Spinal cord (tissue), 10 donors: Measurements from ENCODE around the gene TMEM190. TPM values are rescaled to one million over a fixed set of nuclear protein-coding genes. Genes with fewer than 3 reads are reported as not detected.
"Not testable (repeated sequence)": the region's sequence is repeated elsewhere in the genome, so short reads cannot be mapped to it uniquely, and the experiment has no call there.

Experiments
- DNase-seq, 6 donors: peaks; one replicate each; pipeline versions ENCODE4 v3.0.0 to v3.0.0-alpha.2; 2013 to 2015; ENCODE audit warnings: low spot score in 6 of 6, low read depth in 4 of 6
- H3K27ac ChIP-seq: one replicate; pipeline ENCODE4 v1.5.1; 2013; ENCODE audit warnings: low read depth, low read length, control low read depth
- H3K27me3 ChIP-seq: one replicate; pipeline ENCODE4 v1.6.1; 2013; ENCODE audit warnings: low read length; ENCODE audit not compliant: control insufficient read depth, insufficient read depth
- H3K36me3 ChIP-seq: one replicate; pipeline ENCODE4 v1.6.1; 2013; ENCODE audit warnings: low read length; ENCODE audit not compliant: control insufficient read depth, insufficient read depth
- H3K4me1 ChIP-seq: one replicate; pipeline ENCODE4 v1.6.1; 2013; ENCODE audit warnings: low read length; ENCODE audit not compliant: control insufficient read depth, insufficient read depth
- H3K4me3 ChIP-seq: one replicate; pipeline ENCODE4 v1.5.1; 2013; ENCODE audit warnings: low read depth, low read length, control low read depth
- H3K9me3 ChIP-seq: one replicate; pipeline ENCODE4 v1.6.1; 2013; ENCODE audit warnings: low read length; ENCODE audit not compliant: control insufficient read depth, insufficient read depth
- WGBS: methylation state at CpG from one replicate; pipeline ENCODE4 v1.1.5; 2013; ENCODE audit warnings: missing lambda C conversion rate; ENCODE audit not compliant: insufficient coverage; 5-methylcytosine and 5-hydroxymethylcytosine counted together
- polyA plus RNA-seq, 2 donors: library from polyadenylated mRNA; unstranded; fragments of 120-200 nt; gene quantifications; one replicate each; pipeline ENCODE4 v1.2.1, GENCODE V29; 2013; ENCODE audit not compliant: insufficient read length in 2 of 2
- total RNA-seq, 2 donors: library from RNA; depleted of rRNA in 1 of 2; stranded (reverse); fragments of 120-200 nt in 1 of 2; fragments of >200 nt in 1 of 2; gene quantifications; one replicate each; pipeline versions ENCODE4 v1.2.3 to v1.2.4, GENCODE V29; 2013 to 2014
- donor health status: healthy.

The TMEM190 gene
- total and polyA plus RNA-seq, 4 donors: 0.40 to 5.0 (median 1.4) TPM

- Histone ChIP-seq H3K4me3 (no peak overlapping the region), H3K9me3 (no peaks in the 10 kb centered on the region), H3K4me1 (peaks cover 50% of the 10 kb centered on the region), H3K27ac (no peak overlapping the region), H3K27me3 (no peaks in the 10 kb centered on the region), H3K36me3 (peaks cover 66% of the 10 kb centered on the region)
- DNase-seq: no peak
- WGBS: 87% methylated on average over 19 of the region's 21 CpGs
Measured at GRCh38 chr19:55389386-55390317, 13.0 kb downstream of the TMEM190 start.

- H3K27ac ChIP-seq: no peak overlapping the region
- DNase-seq: no peak
- H3K4me3 ChIP-seq: no peak overlapping the region
- WGBS: 63% methylated on average over 4 of the region's 7 CpGs
- no peaks in the 10 kb centered on the region for H3K9me3 ChIP-seq
- H3K4me1 ChIP-seq: peaks cover 43% of the 10 kb centered on the region
- H3K36me3 ChIP-seq: peaks cover 66% of the 10 kb centered on the region
- H3K27me3 ChIP-seq: no peaks in the 10 kb centered on the region
Measured at GRCh38 chr19:55390461-55390880, 13.8 kb downstream of the TMEM190 start.

GRCh38 chr19:55391191-55391670 is 14.6 kb downstream of the TMEM190 start:
- WGBS: 77% methylated on average over 8 of the region's 12 CpGs
- Histone ChIP-seq H3K9me3 (no peaks in the 10 kb centered on the region), H3K4me3 (no peak overlapping the region), H3K36me3 (peaks cover 66% of the 10 kb centered on the region), H3K4me1 (peaks cover 43% of the 10 kb centered on the region), H3K27me3 (no peaks in the 10 kb centered on the region), H3K27ac (no peak overlapping the region)
- DNase-seq: no peak

- Histone ChIP-seq H3K27me3 (no peaks in the 10 kb centered on the region), H3K4me1 (peaks cover 36% of the 10 kb centered on the region), H3K9me3 (no peaks in the 10 kb centered on the region), H3K36me3 (peaks cover 60% of the 10 kb centered on the region), H3K4me3 (no peak overlapping the region), H3K27ac (no peak overlapping the region)
- no peak for DNase-seq
- 58% methylated on average over 12 of the region's 18 CpGs for WGBS
Measured at GRCh38 chr19:55391702-55392615, 15.3 kb downstream of the TMEM190 start.

GRCh38 chr19:55392820-55393761 is 16.5 kb downstream of the TMEM190 start:
- no peak overlapping the region for H3K4me3 ChIP-seq
- H3K27me3 ChIP-seq: no peaks in the 10 kb centered on the region
- H3K27ac ChIP-seq: no peak overlapping the region
- no peaks in the 10 kb centered on the region for H3K9me3 ChIP-seq
- peaks cover 48% of the 10 kb centered on the region for H3K36me3 ChIP-seq
- DNase-seq: peak in 1 of 6 donors; percentile 1
- peaks cover 25% of the 10 kb centered on the region for H3K4me1 ChIP-seq
- 32% methylated on average over 16 of the region's 18 CpGs for WGBS

- Histone ChIP-seq H3K4me3 (no peak overlapping the region), H3K9me3 (no peaks in the 10 kb centered on the region), H3K4me1 (peaks cover 9% of the 10 kb centered on the region), H3K27ac (no peak overlapping the region), H3K36me3 (peaks cover 31% of the 10 kb centered on the region), H3K27me3 (no peaks in the 10 kb centered on the region)
- 93% methylated on average over 7 of the region's 12 CpGs for WGBS
- DNase-seq: no peak
Measured at GRCh38 chr19:55398200-55398925, 21.7 kb downstream of the TMEM190 start.

GRCh38 chr19:55400281-55401087 is 23.9 kb downstream of the TMEM190 start:
- Histone ChIP-seq H3K36me3 (peaks cover 47% of the 10 kb centered on the region), H3K9me3 (no peaks in the 10 kb centered on the region), H3K4me1 (peaks cover 13% of the 10 kb centered on the region), H3K27ac (no peak overlapping the region), H3K27me3 (no peaks in the 10 kb centered on the region), H3K4me3 (no peak overlapping the region)
- WGBS: 88% methylated on average over 6 of the region's 14 CpGs
- no peak for DNase-seq

GRCh38 chr19:55401390-55401789 is 24.8 kb downstream of the TMEM190 start:
- H3K9me3 ChIP-seq, H3K4me3 ChIP-seq, H3K27ac ChIP-seq, H3K27me3 ChIP-seq, DNase-seq: not testable (repeated sequence)
- H3K36me3 ChIP-seq: peaks cover 54% of the 10 kb centered on the region
- 93% methylated on average over 9 of the region's 28 CpGs for WGBS
- peaks cover 21% of the 10 kb centered on the region for H3K4me1 ChIP-seq
